Measurements from ENCODE around the gene COL9A3.

COL9A3 gene

GRCh38 chr20:62796699-62797491, 20.0 kb upstream of the COL9A3 start:
- DNase-seq (ENCODE audit: low read depth) = no peak

- DNase-seq (ENCODE audit: low read depth) = no peak
Measured at GRCh38 chr20:62797671-62798532, 18.9 kb upstream of the COL9A3 start.

- no peak for DNase-seq (ENCODE audit: low read depth)
Measured at GRCh38 chr20:62799036-62799435, 17.8 kb upstream of the COL9A3 start.

DNA sequence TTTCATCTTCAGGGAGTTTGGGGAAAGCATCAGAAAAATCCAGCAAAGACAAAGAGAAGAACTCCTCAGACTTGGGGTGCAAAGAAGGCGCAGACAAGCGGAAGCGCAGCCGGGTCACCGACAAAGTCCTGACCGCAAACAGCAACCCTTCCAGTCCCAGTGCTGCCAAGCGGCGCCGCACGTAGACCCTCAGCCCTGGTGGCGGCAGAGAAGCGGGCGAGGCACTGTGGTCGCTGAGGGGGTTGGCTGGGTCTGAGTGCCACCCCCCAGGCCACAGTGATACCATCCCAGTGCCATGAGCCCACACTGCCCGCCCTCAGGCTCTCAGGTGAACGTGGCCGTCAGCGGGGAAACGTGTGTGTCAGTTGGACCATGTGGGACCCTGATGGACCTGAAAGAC, 17.4 kb upstream of the COL9A3 start:
- no peak for DNase-seq (ENCODE audit: low read depth)

- DNase-seq (ENCODE audit: low read depth) = no peak
Measured at GRCh38 chr20:62799873-62800272, 17.0 kb upstream of the COL9A3 start.

- DNase-seq (ENCODE audit: low read depth) = no peak
Measured at GRCh38 chr20:62800314-62801259, 16.3 kb upstream of the COL9A3 start.

DNA sequence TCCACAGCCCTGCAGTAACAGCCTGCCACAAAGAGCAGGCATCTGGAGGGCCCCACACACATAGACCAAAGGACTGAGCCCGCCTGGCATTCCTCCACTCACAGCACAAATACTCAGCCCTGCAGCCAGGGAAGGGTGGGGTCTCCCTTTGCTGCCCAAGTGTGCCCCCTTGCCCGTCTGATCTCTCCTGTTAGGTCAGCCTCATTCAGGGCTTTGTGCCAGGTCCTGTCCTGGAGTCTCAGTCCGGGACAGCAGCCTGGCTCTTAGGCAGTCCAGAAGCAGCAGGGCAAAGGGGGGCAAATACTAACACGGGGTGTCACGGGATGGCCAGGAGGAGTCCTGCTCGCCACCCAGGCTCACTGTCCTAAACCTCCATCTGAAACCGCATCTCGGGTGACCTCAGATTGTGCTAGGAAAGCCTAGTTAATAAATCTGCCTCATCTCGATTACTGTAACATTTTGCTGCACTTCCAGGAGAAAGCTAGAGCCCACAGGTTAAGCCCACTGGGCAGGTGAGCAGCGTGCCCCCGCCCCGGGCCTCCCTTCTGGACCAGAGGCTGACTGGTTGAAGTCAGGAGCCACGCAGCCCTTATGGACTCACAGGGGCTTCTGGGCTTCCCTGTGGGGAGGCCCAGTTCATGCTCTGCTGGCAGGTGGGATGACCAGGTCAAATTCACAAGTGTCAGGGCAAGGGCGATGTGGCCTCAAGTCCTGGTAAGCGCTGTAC, 15.4 kb upstream of the COL9A3 start:
- no peak for DNase-seq (ENCODE audit: low read depth)

- no peak for DNase-seq (ENCODE audit: low read depth)
Measured at GRCh38 chr20:62802026-62802712, 14.7 kb upstream of the COL9A3 start.

DNA sequence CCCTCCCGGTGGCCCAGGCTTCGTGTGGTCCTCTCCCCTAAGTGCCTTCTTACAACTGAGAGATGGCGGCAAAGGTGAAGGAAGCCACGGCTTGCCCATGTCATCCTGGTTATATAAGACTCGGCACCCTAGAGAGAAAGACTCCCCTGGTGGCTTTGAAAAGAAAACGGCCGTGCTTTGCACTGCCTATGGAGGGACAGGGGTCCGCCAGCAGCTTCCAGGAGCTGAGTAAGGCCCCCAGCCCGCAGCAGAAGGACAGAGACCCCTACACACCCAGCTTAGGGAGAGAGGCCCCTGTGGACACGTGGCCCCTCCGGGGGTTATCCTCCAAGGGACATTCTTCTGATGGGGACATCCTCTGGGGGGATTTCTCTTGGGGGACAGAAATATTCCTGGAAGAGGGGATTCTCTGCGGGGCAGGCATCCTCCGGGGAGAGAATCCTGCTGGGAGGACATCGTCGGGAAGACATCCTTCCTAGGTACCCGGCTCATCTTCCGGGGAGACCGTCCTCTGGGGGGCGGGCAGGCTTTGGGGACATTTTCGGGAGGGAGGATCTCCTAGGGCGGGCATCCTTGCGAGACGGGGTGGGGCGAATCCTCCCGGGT, 12.7 kb upstream of the COL9A3 start:
- peak; percentile 52 for DNase-seq (ENCODE audit: low read depth)

DNA sequence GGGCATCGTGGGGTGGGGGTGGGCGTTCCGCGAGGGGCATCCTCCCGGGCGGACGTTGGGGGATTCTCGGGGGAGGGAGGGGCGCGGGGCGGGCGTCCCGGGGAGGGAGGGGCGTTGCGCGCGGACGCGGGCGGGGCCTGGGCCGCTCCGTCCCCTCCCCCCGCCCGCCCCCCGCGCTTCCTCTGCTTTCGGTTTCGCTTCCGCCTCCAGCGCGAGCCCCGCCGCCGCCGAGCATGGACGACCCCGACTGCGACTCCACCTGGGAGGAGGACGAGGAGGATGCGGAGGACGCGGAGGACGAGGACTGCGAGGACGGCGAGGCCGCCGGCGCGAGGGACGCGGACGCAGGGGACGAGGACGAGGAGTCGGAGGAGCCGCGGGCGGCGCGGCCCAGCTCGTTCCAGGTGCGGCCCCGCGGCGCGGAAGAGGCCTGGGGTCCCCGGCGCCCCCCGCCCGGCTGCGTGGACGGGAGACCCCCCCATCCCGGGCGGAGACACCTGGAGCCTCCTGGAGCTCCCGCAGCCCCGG, 12.2 kb upstream of the COL9A3 start, which contains the start of gene OGFR:
OGFR (plus strand) TSS at position 209 of the 528 bp plus-strand sequence; CDS start at position 234, 25 bp downstream.
- peak; percentile 62 for DNase-seq (ENCODE audit: low read depth)

DNA sequence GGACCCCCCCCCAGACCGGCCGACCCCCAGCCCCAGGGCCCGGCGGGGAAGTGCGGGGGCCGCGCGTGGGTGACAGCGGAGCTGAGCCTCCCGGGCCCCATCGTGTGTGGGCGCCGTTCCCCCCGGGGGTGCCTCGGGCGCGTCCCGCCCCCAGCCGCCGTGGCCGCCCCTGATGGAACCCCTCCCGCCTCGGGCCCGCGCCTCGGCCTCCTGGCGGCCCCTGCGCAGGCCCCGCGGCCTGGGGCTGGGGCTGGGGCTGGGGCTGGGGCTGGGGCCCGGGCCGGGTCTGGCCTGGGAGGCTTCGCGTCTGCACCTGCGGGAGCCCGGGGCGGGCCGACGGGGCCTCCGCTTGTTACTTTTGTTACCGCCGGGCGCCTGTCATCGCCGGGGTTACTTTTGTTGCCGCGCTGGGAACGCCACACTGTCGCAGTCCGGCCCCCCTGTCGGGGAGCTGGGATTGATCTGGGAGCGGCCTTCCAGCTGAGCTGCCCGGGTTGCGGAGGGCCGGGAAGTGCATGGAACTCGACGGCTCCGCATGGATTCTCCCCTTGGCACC, 11.6 kb upstream of the COL9A3 start:
- peak; percentile 37 for DNase-seq (ENCODE audit: low read depth)

- DNase-seq (ENCODE audit: low read depth) = no peak
Measured at GRCh38 chr20:62805711-62806382, 11.0 kb upstream of the COL9A3 start.

DNA sequence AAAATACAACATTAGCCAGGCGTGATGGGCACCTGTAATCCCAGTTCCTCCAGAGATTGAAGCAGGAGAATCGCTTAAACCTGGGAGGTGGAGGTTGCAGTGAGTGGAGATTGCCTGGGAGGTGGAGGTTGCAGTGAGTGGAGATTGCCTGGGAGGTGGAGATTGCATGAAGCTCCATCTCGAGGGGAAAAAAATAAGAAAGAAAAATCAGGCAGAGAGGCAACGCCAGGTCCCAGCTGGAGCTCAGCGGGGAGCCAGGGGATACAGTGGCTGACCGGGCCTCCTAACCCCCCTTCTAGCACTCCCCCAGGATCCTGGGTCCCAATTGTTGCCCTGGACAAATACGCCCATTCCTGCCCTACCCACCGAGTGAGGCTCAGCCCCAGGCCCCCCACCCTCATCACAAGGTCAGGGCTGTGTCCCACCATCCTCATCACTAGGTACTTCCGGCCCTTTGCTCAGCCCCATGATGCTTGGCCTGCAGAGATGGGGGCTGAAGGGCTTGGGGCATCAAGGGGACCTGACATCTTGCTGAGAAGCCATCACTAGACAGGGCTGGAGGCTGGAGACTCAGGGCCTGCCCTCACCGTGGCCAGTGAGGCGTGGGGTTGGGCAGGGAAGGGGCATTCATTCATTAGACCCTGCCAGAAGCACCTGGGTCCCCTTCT, 10.3 kb upstream of the COL9A3 start:
- DNase-seq (ENCODE audit: low read depth) = no peak

DNA sequence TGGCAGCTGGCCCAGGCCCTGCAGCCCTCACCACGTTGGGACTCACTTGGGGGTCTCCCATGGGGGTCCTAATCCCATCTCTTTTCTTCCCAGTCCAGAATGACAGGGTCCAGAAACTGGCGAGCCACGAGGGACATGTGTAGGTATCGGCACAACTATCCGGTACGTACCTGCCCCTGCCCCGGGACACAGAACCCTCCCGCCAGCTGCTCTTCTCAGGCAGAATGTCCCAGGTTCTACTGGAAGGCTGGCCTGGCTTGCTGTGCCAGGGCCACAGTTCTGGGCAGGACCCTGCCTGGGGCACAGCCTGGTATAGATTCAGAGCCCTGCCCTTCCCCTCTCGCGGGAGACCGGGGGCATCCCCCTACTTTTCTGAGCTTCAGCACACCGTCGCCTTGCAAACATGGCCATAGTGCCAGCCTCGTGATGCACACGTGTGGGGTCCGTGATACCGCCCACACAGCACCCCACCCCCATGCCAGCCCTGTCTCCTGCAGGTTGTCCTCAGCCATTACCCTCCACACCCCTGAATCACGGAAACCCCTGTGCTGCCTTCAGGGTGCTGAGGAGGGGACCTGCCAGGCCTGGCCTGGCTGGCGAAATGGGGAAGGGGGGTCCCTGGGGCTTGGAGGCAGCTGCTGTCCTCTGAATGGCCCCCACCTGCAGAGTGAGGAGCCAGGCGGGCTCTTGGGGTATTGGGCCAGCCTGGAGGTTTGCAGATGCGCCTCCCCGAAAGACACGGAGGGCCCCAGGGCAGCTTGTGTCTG, 9.2 kb upstream of the COL9A3 start:
- DNase-seq (ENCODE audit: low read depth) = no peak

- DNase-seq (ENCODE audit: low read depth) = peak; percentile 66
Measured at GRCh38 chr20:62808211-62808865, 8.5 kb upstream of the COL9A3 start.

DNA sequence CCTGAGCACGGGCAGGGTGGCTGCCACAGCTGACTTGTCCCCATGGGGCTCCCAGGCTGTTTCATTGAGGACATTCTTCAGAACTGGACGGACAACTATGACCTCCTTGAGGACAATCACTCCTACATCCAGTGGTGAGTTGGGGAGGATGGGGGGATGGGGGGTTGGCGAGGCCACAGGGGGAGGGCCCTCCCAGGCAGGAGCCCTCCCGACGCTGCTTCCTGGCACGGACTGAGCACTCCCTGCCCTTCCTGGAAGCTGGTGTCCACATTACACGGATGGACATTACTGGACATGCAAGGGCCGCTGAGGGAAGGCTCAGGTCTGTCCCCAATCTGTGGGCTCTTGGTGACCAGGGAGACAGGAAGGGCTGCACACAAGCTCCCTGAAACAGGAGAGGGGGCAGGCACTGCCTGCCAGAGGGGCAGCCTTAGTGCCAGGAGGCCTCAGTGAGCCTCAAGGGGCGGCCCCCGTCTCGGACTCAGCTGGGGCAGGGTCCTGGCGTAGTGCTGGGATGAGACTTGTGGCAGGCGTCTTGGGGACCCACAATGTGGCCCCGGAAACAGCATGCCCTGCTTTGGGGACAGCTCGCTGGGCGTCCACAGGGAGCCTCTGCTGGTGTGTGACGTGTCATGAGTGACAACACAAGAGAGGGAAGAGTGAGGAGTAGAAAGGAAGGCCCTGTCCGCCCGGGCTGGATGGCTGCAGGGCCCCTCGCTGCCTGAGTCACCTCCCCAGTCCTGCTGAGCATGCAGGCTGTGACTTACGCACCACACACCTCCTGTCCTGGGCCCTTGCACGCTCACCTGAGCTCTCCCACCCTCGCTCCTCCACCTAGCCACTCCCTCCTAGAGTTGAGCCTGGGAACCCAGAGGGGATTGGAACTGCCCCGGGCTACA, 7.1 kb upstream of the COL9A3 start:
- no peak for DNase-seq (ENCODE audit: low read depth)

Data from EH (cell line).